Measurements from ENCODE around the gene TRIM7.

The TRIM7 gene

DNA sequence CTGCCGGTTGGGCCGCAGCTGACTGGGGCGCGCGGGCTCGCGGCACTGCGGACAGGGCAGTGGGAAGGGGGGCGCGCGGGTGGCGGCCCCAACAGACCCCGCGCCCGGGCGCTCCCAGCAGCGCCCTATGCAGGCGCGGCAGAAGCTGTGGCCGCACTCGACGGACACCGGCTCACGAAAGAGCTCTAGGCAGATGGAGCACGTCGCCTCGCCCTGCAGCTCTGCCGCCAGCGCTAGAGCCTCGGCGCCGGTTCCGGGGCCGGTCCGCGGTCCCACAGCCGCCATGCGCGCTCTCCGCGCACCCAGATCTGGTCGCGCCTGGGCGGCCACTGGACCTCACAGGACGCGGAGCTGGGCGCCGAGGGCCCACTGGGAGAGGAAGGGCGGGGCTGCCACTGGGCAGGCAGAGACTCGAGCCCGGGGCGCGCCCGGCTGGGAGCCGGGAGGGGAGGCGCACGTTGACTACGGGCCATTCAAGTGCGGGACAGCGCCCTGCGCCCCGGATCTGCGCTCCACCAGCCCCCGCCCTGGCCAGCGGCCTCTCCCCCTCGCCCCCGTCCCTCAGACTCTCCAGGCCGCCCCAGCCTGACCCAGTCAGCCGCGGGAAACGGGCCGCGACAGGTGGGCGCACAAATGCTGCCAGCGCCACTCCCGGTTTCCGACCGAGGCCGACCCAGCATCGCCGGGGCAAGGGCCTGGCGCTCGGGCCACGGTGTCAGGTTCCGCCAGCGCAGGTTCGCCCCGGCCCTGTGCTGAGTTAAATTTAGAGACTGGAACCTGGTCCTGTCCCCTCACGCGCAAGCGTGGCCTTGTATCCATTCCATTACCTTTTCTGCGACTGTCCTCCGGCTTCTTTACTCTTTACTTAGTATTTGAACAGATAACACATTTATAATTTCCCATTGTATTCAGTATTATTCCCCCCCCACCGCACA is at the start of gene TRIM7:
Gene TRIM7 (minus strand): TSS at position 371 of the 935 bp plus-strand sequence. CDS start 86 bp downstream, at position 285.
- H3K4me3 ChIP-seq (ENCODE audit: low read length): peak within 1 kb of the TSS; percentile 10
- peaks cover 28% of the 10 kb centered on the region for H3K27me3 ChIP-seq (ENCODE audit: control insufficient read depth, insufficient read depth, low read length)
- H3K9ac ChIP-seq (ENCODE audit: low read length): peak within 1 kb of the TSS; percentile 40
- no peaks in the 10 kb centered on the region for H3K36me3 ChIP-seq (ENCODE audit: control insufficient read depth, insufficient read depth, low read length)
- H3K4me1 ChIP-seq (ENCODE audit: control insufficient read depth, insufficient read depth, low read length): peaks cover 37% of the 10 kb centered on the region
- no peaks in the 10 kb centered on the region for H3K9me3 ChIP-seq (ENCODE audit: control insufficient read depth, low read length)

DNA sequence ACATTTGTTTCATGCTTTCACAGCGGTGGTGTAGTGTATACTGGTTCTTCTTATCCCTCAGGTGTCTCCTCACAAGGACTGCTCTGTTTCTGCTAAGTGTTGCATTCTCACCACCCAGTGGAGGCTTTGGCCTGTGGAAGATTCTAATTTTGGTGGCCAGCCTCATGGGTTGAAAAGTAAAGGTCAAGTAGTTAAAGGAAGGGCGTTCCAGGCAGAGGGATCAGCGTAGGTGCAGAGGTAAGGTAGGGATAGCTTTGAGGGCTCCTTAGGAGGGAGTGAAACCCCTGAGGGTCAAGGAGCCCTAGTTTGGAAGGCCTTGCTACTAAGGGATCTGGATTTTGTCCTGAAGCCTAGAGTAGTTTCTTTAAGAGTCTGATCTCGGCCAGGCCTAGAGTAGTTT is 43.3 kb upstream of the TRIM7 start:
- peak overlapping the region; percentile 90 for H3K4me3 ChIP-seq (ENCODE audit: low read length)
- H3K4me1 ChIP-seq (ENCODE audit: control insufficient read depth, insufficient read depth, low read length): peaks cover 41% of the 10 kb centered on the region
- H3K9me3 ChIP-seq (ENCODE audit: control insufficient read depth, low read length): no peaks in the 10 kb centered on the region
- H3K27me3 ChIP-seq (ENCODE audit: control insufficient read depth, insufficient read depth, low read length): no peaks in the 10 kb centered on the region
- no peaks in the 10 kb centered on the region for H3K36me3 ChIP-seq (ENCODE audit: control insufficient read depth, insufficient read depth, low read length)
- H3K9ac ChIP-seq (ENCODE audit: low read length): peak overlapping the region; percentile 54

DNA sequence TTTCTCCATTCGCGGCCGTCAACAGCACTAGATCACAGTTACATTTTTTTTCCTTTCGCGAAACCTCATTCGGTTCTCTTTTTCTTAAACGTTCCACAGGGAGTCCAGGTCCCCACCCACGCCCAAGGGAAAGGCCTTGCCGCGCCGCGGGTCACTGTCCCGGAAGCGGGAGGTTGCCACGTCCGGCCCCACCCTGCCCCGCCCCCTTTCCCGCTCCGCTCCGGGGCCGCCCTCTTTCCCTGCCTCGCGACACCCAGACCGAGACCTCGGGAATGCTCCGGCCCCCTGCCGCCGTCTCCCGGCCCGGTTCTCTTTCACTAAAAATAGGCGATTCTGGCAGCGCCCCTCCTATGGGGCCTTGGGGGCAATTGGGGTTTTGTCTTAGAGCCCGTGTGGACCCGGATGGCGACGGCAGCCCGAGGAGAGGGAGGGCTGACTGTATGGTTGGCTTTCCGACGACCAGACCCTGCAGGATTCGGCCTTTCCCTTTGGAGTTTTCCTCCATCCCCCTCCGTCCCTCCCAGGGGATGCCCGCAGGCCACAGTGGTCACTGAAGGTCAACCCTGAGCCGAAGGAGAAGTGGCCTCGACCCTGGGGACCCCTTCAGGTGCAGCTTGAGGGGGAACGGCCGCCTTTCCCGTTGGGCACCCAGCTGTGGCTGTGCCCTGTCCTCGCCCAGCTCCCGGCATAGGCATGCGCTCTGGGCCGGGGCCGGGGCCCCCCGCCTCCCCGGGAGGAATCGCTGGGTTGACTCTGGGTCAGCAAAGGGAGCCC is 41.5 kb upstream of the TRIM7 start:
- Histone ChIP-seq H3K4me1 (ENCODE audit: control insufficient read depth, insufficient read depth, low read length) (peaks cover 54% of the 10 kb centered on the region), H3K9me3 (ENCODE audit: control insufficient read depth, low read length) (no peaks in the 10 kb centered on the region), H3K9ac (ENCODE audit: low read length) (peak overlapping the region; percentile 98), H3K27me3 (ENCODE audit: control insufficient read depth, insufficient read depth, low read length) (no peaks in the 10 kb centered on the region), H3K4me3 (ENCODE audit: low read length) (peak overlapping the region; percentile 90), H3K36me3 (ENCODE audit: control insufficient read depth, insufficient read depth, low read length) (peaks cover 7% of the 10 kb centered on the region)

DNA sequence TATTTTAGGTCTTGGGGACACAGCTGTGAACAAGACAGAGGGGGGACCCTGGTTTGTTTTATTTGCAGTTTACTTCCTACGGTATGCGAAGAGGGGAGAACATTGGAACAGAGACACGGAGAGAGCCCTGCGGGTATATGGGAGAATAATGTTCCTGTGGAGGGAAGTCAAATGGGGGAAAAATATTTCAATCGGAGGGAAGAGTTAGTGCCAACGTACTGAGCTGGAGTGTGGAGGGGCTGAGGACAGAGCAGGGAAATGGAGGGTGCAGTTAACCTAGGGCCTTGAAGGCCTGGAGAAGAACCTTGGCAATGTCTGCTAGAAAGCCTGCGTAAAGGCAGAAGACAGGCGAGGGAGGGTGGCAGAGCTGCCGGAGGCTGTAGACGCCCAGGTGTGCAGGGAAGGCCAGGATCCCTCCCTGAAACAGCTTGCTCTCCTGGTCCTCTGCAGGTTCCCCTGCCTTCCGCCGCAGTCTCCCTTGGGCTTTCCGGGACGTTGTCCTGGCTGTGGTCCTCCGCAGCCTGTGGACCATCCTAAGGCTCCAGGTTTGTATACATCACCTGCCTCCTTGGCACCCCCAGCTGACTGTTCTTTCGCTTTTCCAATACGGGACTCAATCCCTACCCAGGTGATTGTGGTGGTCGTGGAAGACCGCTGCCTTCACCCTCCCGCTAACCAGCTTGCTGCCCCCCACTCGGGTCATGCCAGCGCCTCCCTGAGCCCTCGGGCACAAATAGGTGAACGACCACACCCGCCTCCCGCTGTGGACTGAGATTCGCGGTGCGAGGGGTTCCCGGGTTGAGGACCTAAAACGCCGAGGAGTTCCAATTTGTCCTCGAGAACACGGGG is 40.7 kb upstream of the TRIM7 start:
- H3K36me3 ChIP-seq (ENCODE audit: control insufficient read depth, insufficient read depth, low read length): peaks cover 7% of the 10 kb centered on the region
- H3K9me3 ChIP-seq (ENCODE audit: control insufficient read depth, low read length): no peaks in the 10 kb centered on the region
- peak overlapping the region; percentile 98 for H3K9ac ChIP-seq (ENCODE audit: low read length)
- no peaks in the 10 kb centered on the region for H3K27me3 ChIP-seq (ENCODE audit: control insufficient read depth, insufficient read depth, low read length)
- H3K4me3 ChIP-seq (ENCODE audit: low read length): peak overlapping the region; percentile 39
- H3K4me1 ChIP-seq (ENCODE audit: control insufficient read depth, insufficient read depth, low read length): peaks cover 55% of the 10 kb centered on the region

GRCh38 chr5:181243564-181244343 is 38.8 kb upstream of the TRIM7 start, which contains the start of gene RACK1:
TSS of gene RACK1 (minus strand) at chr5:181243906. CDS start at chr5:181243800, 106 bp downstream.
- Histone ChIP-seq H3K9ac (ENCODE audit: low read length) (peak within 1 kb of the TSS; percentile 92), H3K36me3 (ENCODE audit: control insufficient read depth, insufficient read depth, low read length) (peaks cover 14% of the 10 kb centered on the region), H3K4me3 (ENCODE audit: low read length) (peak within 1 kb of the TSS; percentile 90), H3K4me1 (ENCODE audit: control insufficient read depth, insufficient read depth, low read length) (peaks cover 41% of the 10 kb centered on the region), H3K9me3 (ENCODE audit: control insufficient read depth, low read length) (no peaks in the 10 kb centered on the region), H3K27me3 (ENCODE audit: control insufficient read depth, insufficient read depth, low read length) (no peaks in the 10 kb centered on the region)

DNA sequence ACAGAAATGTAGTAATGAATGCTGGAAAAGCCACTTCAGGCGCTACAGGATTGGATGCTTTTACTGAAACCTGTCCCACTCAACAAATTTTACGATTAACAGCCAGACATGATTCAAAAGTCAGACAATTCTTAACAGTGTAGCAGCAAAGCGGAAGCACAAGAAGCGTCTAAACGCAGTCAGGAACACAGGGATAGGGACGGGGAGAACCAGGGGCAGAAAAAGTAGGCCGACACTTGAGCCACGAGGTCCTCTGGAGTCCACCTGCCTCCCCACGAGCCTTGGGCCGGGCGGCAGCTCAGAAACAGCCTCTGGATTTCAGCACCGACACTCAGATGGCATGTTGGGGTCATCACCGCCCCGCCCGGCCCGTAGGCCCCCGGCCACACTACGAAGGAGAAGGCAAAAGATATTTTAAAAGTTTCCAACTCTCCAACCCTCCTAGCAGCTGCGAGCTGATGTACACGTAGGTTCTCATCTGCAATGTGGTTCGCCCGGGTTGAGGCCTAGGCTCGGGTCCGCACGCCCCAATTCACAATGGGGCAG is 38.1 kb upstream of the TRIM7 start:
- Histone ChIP-seq H3K36me3 (ENCODE audit: control insufficient read depth, insufficient read depth, low read length) (peaks cover 21% of the 10 kb centered on the region), H3K4me1 (ENCODE audit: control insufficient read depth, insufficient read depth, low read length) (peaks cover 36% of the 10 kb centered on the region)

GRCh38 chr5:181242031-181242451 is 37.0 kb upstream of the TRIM7 start:
- Histone ChIP-seq H3K9me3 (ENCODE audit: control insufficient read depth, low read length) (no peaks in the 10 kb centered on the region), H3K27me3 (ENCODE audit: control insufficient read depth, insufficient read depth, low read length) (no peaks in the 10 kb centered on the region), H3K9ac (ENCODE audit: low read length) (peak overlapping the region; percentile 92), H3K36me3 (ENCODE audit: control insufficient read depth, insufficient read depth, low read length) (peaks cover 31% of the 10 kb centered on the region), H3K4me3 (ENCODE audit: low read length) (peak overlapping the region; percentile 90), H3K4me1 (ENCODE audit: control insufficient read depth, insufficient read depth, low read length) (peaks cover 29% of the 10 kb centered on the region)

More for the DNA sequence above, 38.1 kb upstream of the TRIM7 start:
- Histone ChIP-seq H3K27me3 (ENCODE audit: control insufficient read depth, insufficient read depth, low read length) (no peaks in the 10 kb centered on the region), H3K9ac (ENCODE audit: low read length) (peak overlapping the region; percentile 92), H3K4me3 (ENCODE audit: low read length) (peak overlapping the region; percentile 90), H3K9me3 (ENCODE audit: control insufficient read depth, low read length) (no peaks in the 10 kb centered on the region)

DNA sequence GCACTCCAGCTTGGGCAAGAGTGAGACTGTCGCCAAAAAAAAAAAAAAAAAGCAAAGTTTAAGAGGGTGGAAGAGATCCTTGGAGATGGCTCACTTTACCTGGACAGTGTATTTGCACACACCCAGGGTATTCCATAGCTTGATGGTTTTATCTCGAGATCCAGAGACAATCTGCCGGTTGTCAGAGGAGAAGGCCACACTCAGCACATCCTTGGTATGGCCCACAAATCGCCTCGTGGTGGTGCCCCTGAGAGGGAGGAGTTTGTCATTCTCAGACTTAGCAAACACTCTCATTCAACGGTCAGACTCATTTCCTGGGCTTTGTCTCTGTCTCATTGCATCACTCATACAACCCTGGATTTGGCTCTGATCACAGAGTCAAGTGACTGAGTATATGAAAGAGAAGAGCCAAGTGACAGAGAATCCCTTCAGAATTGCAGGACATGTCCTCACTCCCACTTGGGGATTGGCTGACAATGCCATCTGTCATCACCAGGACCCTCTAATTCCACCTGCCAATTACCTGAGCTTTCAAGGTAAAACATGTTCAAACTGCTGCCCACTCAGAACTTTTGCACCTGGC is 36.5 kb upstream of the TRIM7 start:
- peaks cover 33% of the 10 kb centered on the region for H3K36me3 ChIP-seq (ENCODE audit: control insufficient read depth, insufficient read depth, low read length)
- H3K9me3 ChIP-seq (ENCODE audit: control insufficient read depth, low read length): no peaks in the 10 kb centered on the region
- peak overlapping the region; percentile 90 for H3K4me3 ChIP-seq (ENCODE audit: low read length)
- peaks cover 29% of the 10 kb centered on the region for H3K4me1 ChIP-seq (ENCODE audit: control insufficient read depth, insufficient read depth, low read length)
- peak overlapping the region; percentile 92 for H3K9ac ChIP-seq (ENCODE audit: low read length)
- H3K27me3 ChIP-seq (ENCODE audit: control insufficient read depth, insufficient read depth, low read length): no peaks in the 10 kb centered on the region

DNA sequence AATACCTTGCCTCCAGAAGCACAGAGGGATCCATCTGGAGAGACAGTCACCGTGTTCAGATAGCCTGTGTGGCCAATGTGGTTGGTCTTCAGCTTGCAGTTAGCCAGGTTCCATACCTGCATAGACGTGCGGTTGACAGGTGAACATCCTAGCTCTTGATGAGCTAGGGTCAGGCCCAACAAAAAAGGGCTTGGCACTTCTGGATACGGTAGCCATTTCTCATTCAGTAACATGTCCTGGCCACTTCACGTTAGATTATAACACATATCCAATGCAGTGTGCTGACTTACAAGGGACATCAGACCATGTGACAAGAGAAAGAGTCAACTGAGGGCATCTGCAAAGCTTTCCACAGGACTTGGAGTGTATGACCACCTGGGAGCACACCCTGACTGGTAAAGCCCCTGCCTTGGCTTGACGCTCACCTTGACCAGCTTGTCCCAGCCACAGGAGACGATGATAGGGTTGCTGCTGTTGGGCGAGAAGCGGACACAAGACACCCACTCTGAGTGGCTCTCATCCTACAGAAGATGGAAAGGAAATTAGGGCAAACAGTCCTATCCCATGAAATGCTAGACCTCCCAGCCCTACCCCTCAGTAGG is 34.2 kb upstream of the TRIM7 start:
- H3K9ac ChIP-seq (ENCODE audit: low read length): no peak overlapping the region
- peaks cover 40% of the 10 kb centered on the region for H3K36me3 ChIP-seq (ENCODE audit: control insufficient read depth, insufficient read depth, low read length)
- peaks cover 15% of the 10 kb centered on the region for H3K4me1 ChIP-seq (ENCODE audit: control insufficient read depth, insufficient read depth, low read length)

GRCh38 chr5:181237729-181238385 is 32.9 kb upstream of the TRIM7 start:
- peaks cover 15% of the 10 kb centered on the region for H3K4me1 ChIP-seq (ENCODE audit: control insufficient read depth, insufficient read depth, low read length)
- no peaks in the 10 kb centered on the region for H3K9me3 ChIP-seq (ENCODE audit: control insufficient read depth, low read length)
- peaks cover 40% of the 10 kb centered on the region for H3K36me3 ChIP-seq (ENCODE audit: control insufficient read depth, insufficient read depth, low read length)
- H3K9ac ChIP-seq (ENCODE audit: low read length): no peak overlapping the region
- no peaks in the 10 kb centered on the region for H3K27me3 ChIP-seq (ENCODE audit: control insufficient read depth, insufficient read depth, low read length)
- no peak overlapping the region for H3K4me3 ChIP-seq (ENCODE audit: low read length)

More for the DNA sequence above, 34.2 kb upstream of the TRIM7 start:
- Histone ChIP-seq H3K4me3 (ENCODE audit: low read length) (no peak overlapping the region), H3K27me3 (ENCODE audit: control insufficient read depth, insufficient read depth, low read length) (no peaks in the 10 kb centered on the region), H3K9me3 (ENCODE audit: control insufficient read depth, low read length) (no peaks in the 10 kb centered on the region)
